ENCODE data around the gene CCDC88A. TPM values are rescaled to one million over a fixed set of nuclear protein-coding genes. Genes with fewer than 3 reads are reported as not detected.

CCDC88A gene
- total RNA-seq, 1 donor, result 54.3 TPM

DNA sequence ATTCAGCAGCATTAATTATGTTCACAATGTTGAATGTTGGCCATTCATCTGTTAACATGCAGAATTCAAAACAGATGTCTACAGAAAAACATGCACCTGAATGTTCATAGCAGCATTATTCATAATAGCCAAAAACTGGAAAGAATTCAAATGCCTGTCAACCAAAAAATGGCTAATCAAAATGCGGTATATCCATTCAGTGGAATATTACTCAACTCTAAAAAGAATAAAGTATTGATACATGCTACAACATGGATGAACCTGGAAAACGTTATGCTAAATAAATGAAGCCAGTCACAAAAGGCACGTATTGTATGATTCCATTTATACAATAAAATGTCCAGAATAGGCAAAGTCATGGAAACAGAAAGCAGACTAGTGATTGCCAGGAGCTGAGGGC, 68.0 kb downstream of the CCDC88A start:
- Histone ChIP-seq H3K4me2 (ENCODE audit: insufficient read depth, low read length) (no peak overlapping the region), H2AFZ (ENCODE audit: low read length) (no peak overlapping the region), H4K20me1 (ENCODE audit: insufficient read depth, low read length) (no peaks in the 10 kb centered on the region), H3K27ac (ENCODE audit: low read depth, low read length) (no peak overlapping the region), H3K36me3 (ENCODE audit: insufficient read depth, low read length) (peaks cover 34% of the 10 kb centered on the region), H3K79me2 (ENCODE audit: insufficient read depth, low read length) (no peaks in the 10 kb centered on the region), H3K4me1 (ENCODE audit: insufficient read depth, low read length) (no peaks in the 10 kb centered on the region), H3K4me3 (ENCODE audit: insufficient read depth, low read length) (no peak overlapping the region), H3K9me3 (ENCODE audit: low read depth, low read length) (no peaks in the 10 kb centered on the region), H3K27me3 (ENCODE audit: insufficient read depth, low read length) (no peaks in the 10 kb centered on the region)
- no peak for DNase-seq (ENCODE audit: insufficient read length, low spot score, missing footprints)
- TF ChIP-seq, protein P1, sequence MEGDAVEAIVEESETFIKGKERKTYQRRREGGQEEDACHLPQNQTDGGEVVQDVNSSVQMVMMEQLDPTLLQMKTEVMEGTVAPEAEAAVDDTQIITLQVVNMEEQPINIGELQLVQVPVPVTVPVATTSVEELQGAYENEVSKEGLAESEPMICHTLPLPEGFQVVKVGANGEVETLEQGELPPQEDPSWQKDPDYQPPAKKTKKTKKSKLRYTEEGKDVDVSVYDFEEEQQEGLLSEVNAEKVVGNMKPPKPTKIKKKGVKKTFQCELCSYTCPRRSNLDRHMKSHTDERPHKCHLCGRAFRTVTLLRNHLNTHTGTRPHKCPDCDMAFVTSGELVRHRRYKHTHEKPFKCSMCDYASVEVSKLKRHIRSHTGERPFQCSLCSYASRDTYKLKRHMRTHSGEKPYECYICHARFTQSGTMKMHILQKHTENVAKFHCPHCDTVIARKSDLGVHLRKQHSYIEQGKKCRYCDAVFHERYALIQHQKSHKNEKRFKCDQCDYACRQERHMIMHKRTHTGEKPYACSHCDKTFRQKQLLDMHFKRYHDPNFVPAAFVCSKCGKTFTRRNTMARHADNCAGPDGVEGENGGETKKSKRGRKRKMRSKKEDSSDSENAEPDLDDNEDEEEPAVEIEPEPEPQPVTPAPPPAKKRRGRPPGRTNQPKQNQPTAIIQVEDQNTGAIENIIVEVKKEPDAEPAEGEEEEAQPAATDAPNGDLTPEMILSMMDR (IDR thresholded peaks at IDR 0.05; ENCODE audit: extremely low read depth, low read depth, low read length), result no peak

DNA sequence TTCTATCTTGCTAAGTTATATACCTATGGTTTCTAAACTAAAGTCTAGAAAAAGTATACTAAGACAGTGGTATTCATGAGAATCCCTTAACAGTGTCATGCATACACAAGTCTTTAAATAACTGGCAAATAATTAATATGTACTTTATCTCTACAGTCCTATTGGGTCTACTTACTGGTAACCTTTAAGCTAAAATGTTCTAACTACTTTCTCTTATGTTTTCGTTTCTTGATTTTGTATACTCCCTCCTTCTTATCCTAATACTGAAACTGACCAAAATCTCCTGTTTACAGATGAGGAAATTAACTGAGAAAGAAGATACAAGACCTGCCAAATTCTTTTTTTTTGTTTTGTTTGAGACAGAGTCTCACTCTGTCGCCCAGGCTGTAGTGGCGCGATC, 74.6 kb downstream of the CCDC88A start:
- Histone ChIP-seq H3K9me3 (ENCODE audit: low read depth, low read length) (no peaks in the 10 kb centered on the region), H3K79me2 (ENCODE audit: insufficient read depth, low read length) (no peaks in the 10 kb centered on the region), H3K4me3 (ENCODE audit: insufficient read depth, low read length) (no peak overlapping the region), H3K27me3 (ENCODE audit: insufficient read depth, low read length) (no peaks in the 10 kb centered on the region), H2AFZ (ENCODE audit: low read length) (no peak overlapping the region), H3K4me2 (ENCODE audit: insufficient read depth, low read length) (no peak overlapping the region), H3K36me3 (ENCODE audit: insufficient read depth, low read length) (peaks cover 15% of the 10 kb centered on the region), H3K4me1 (ENCODE audit: insufficient read depth, low read length) (no peaks in the 10 kb centered on the region), H3K27ac (ENCODE audit: low read depth, low read length) (no peak overlapping the region), H4K20me1 (ENCODE audit: insufficient read depth, low read length) (no peaks in the 10 kb centered on the region)
- TF ChIP-seq, protein P1 (IDR thresholded peaks at IDR 0.05; ENCODE audit: extremely low read depth, low read depth, low read length), result no peak
- DNase-seq (ENCODE audit: insufficient read length, low spot score, missing footprints), result no peak

DNA sequence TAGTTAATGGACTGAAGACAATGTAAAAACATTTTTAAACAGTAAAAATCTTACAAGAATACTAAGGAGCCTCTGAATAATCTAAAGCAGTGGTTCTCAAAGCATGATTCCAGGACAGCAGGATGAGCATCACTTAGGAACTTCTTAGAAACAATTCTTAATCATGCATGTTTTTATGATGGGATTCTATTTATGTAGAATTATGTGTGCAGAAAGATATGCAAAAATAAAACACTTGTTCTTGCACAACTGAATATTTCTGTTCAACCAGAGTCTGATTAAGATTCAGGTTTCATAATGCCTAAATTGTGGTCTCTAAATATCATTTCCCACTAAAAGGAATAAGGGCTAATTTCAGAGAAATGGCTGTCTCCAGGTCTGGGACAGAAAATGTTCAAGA, 81.4 kb downstream of the CCDC88A start:
- H3K4me1 ChIP-seq (ENCODE audit: insufficient read depth, low read length), result peaks cover 14% of the 10 kb centered on the region
- H3K79me2 ChIP-seq (ENCODE audit: insufficient read depth, low read length), result no peaks in the 10 kb centered on the region
- peak overlapping the region; percentile 22 for H3K4me2 ChIP-seq (ENCODE audit: insufficient read depth, low read length)
- DNase-seq (ENCODE audit: insufficient read length, low spot score, missing footprints), result no peak
- H2AFZ ChIP-seq (ENCODE audit: low read length), result no peak overlapping the region
- H3K27me3 ChIP-seq (ENCODE audit: insufficient read depth, low read length), result no peaks in the 10 kb centered on the region
- TF ChIP-seq, protein P1 (IDR thresholded peaks at IDR 0.05; ENCODE audit: extremely low read depth, low read depth, low read length), result no peak
- H3K36me3 ChIP-seq (ENCODE audit: insufficient read depth, low read length), result peaks cover 26% of the 10 kb centered on the region
- H3K9me3 ChIP-seq (ENCODE audit: low read depth, low read length), result no peaks in the 10 kb centered on the region
- no peaks in the 10 kb centered on the region for H4K20me1 ChIP-seq (ENCODE audit: insufficient read depth, low read length)
- H3K4me3 ChIP-seq (ENCODE audit: insufficient read depth, low read length), result no peak overlapping the region
- peak overlapping the region; percentile 67 for H3K27ac ChIP-seq (ENCODE audit: low read depth, low read length)

DNA sequence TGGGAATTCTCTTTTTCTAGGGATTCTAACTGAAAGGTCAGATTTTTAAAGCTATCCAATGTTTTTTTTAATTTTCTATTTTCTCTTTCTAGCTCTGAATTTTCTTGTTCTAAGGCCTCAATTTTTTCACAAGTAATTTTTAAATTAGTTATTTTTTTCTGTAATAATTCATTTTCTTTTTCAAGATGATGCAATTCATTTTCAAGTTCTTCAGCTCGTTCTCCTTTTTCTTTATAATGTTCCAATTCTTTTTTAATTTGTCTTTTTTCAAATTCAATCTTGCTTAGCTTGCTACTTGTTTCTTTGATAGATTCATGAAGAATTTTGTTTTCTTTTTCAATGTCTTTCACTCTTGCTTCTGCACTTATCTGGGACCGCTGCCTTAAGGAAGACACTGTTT, 84.9 kb downstream of the CCDC88A start:
- no peak overlapping the region for H3K27ac ChIP-seq (ENCODE audit: low read depth, low read length)
- no peak for DNase-seq (ENCODE audit: insufficient read length, low spot score, missing footprints)
- TF ChIP-seq, protein P1 (IDR thresholded peaks at IDR 0.05; ENCODE audit: extremely low read depth, low read depth, low read length), result no peak
- H3K27me3 ChIP-seq (ENCODE audit: insufficient read depth, low read length), result no peaks in the 10 kb centered on the region
- peaks cover 14% of the 10 kb centered on the region for H3K4me1 ChIP-seq (ENCODE audit: insufficient read depth, low read length)
- H3K4me3 ChIP-seq (ENCODE audit: insufficient read depth, low read length), result no peak overlapping the region
- no peak overlapping the region for H3K4me2 ChIP-seq (ENCODE audit: insufficient read depth, low read length)
- no peaks in the 10 kb centered on the region for H4K20me1 ChIP-seq (ENCODE audit: insufficient read depth, low read length)
- no peak overlapping the region for H2AFZ ChIP-seq (ENCODE audit: low read length)
- peaks cover 31% of the 10 kb centered on the region for H3K36me3 ChIP-seq (ENCODE audit: insufficient read depth, low read length)
- no peaks in the 10 kb centered on the region for H3K79me2 ChIP-seq (ENCODE audit: insufficient read depth, low read length)
- no peaks in the 10 kb centered on the region for H3K9me3 ChIP-seq (ENCODE audit: low read depth, low read length)
